Measurements from ENCODE around the gene SYNGR3. TPM values are rescaled to one million over a fixed set of nuclear protein-coding genes. Genes with fewer than 3 reads are reported as not detected.

SYNGR3 gene
- total and polyA plus RNA-seq, 2 donors (not counting 1 experiment from before 2014, with no cell fraction given), result 1.8 TPM

DNA sequence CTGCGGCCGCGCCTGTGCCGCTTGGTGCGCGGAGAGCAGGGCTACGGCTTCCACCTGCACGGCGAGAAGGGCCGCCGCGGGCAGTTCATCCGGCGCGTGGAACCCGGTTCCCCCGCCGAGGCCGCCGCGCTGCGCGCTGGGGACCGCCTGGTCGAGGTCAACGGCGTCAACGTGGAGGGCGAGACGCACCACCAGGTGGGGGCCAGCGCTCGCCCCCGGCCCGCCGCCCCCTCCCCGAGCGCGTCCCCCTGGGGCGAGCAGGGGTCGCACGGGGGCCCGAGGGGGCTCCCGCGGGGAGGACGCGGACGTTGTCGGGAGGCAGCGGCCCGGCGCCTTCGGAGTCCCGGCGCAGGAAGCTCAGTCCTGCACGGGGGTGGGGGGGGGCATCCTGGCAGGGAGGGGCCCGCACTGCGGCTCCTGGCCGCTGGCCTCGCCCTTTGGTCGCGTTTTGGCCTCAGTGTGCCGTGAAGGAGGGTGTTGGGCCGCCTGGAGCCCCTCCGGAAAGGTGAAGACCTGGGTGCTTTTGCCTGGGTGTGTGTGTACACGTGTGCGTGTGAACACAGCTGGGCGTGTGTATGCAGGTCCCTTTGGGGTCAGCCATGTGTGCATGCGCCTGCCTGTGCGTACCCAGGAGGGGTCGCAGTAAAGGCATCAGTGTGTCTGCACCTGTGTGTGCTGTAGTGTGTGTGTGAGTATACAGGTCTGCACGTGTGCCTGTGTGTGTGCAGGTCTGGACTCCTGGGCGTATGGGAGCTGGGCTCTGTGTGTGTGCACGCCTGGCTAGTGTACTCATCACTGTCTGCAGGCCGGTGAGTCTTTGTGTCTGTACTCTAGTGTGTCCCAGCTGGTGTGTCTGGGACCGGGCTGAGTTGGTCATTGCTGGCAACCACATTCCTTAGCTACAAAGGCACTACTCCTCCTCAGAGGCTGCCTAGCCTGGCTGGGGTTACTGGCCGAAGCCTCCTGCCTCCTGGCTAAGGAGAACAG, 37.5 kb downstream of the SYNGR3 start:
- Histone ChIP-seq H3K9ac (ENCODE audit: insufficient read depth, low read length) (peak overlapping the region; percentile 53), H3K27me3 (ENCODE audit: control insufficient read depth, insufficient read depth, low read length) (no peaks in the 10 kb centered on the region), H2AFZ (ENCODE audit: low read length) (peak overlapping the region; percentile 7), H3K27ac (ENCODE audit: insufficient read depth, low read length) (no peak overlapping the region), H3K4me1 (ENCODE audit: control insufficient read depth, extremely low read depth, insufficient read depth, low read length) (peaks cover 25% of the 10 kb centered on the region), H3K4me3 (replicated peaks in 1 of 4; ENCODE audit: control extremely low read depth in 1 of 4, insufficient read depth in 1 of 4, low read depth in 3 of 4, low read length in 4 of 4) (peak overlapping the region; percentile 56 to 82 (median 67)), H3K36me3 (ENCODE audit: control insufficient read depth, insufficient read depth, low read length) (peaks cover 2% of the 10 kb centered on the region), H4K20me1 (ENCODE audit: control insufficient read depth, extremely low read depth, insufficient read depth, low read length) (no peaks in the 10 kb centered on the region), H3K9me3 (ENCODE audit: control insufficient read depth, insufficient read depth, low read depth, low read length) (no peaks in the 10 kb centered on the region), H3K4me2 (ENCODE audit: extremely low read depth, insufficient read depth, low read length) (peak overlapping the region; percentile 99), H3K79me2 (ENCODE audit: control insufficient read depth, insufficient read depth, low read length) (peaks cover 4% of the 10 kb centered on the region)
- TF ChIP-seq EZH2 (IDR thresholded peaks at IDR 0.05; ENCODE audit: low read length, missing control alignments) (no peak), CTCF (conservative IDR thresholded peaks at IDR 0.05 in 1 of 2, IDR thresholded peaks at IDR 0.05 in 1 of 2; ENCODE audit: low read depth in 1 of 2, low read length in 2 of 2) (no peak)
- peak in 1 of 2 donors; percentile 64 for DNase-seq (ENCODE audit: low read depth in 2 of 2)

DNA sequence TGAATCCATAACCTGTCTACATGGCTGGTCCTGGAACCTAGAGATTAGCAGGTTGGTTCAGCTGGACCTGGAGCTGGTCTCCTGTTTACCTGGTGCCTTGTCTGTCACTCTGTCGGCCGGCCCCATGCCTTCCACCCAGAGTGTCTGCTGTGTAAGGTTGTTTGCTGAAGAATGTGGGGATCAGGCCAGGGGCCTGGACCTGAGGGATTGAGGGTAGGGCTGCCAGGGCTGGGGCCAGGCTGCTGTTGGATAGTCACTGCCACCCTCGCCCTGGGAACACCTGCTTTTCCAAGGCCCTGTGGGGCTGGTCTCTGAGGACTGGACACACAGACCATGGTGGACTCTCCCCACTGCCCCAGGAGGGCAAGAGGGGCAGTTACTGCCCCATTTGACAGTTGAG, 38.4 kb downstream of the SYNGR3 start:
- Histone ChIP-seq H3K4me2 (ENCODE audit: extremely low read depth, insufficient read depth, low read length) (peak overlapping the region; percentile 99), H3K9ac (ENCODE audit: insufficient read depth, low read length) (no peak overlapping the region)
- no peak for DNase-seq (ENCODE audit: low read depth in 2 of 2)

More for the DNA sequence above, 38.4 kb downstream of the SYNGR3 start:
- Histone ChIP-seq H3K27me3 (ENCODE audit: control insufficient read depth, insufficient read depth, low read length) (no peaks in the 10 kb centered on the region), H3K4me3 (replicated peaks in 1 of 4; ENCODE audit: control extremely low read depth in 1 of 4, insufficient read depth in 1 of 4, low read depth in 3 of 4, low read length in 4 of 4) (peak overlapping the region in 3 of 4 experiments; percentile 56 to 71 (median 63)), H3K27ac (ENCODE audit: insufficient read depth, low read length) (no peak overlapping the region), H3K79me2 (ENCODE audit: control insufficient read depth, insufficient read depth, low read length) (peaks cover 4% of the 10 kb centered on the region), H4K20me1 (ENCODE audit: control insufficient read depth, extremely low read depth, insufficient read depth, low read length) (no peaks in the 10 kb centered on the region), H2AFZ (ENCODE audit: low read length) (no peak overlapping the region), H3K9me3 (ENCODE audit: control insufficient read depth, insufficient read depth, low read depth, low read length) (no peaks in the 10 kb centered on the region), H3K36me3 (ENCODE audit: control insufficient read depth, insufficient read depth, low read length) (peaks cover 2% of the 10 kb centered on the region), H3K4me1 (ENCODE audit: control insufficient read depth, extremely low read depth, insufficient read depth, low read length) (peaks cover 28% of the 10 kb centered on the region)
- TF ChIP-seq CTCF (conservative IDR thresholded peaks at IDR 0.05 in 1 of 2, IDR thresholded peaks at IDR 0.05 in 1 of 2; ENCODE audit: low read depth in 1 of 2, low read length in 2 of 2), result no peak
- no peak for TF ChIP-seq EZH2 (IDR thresholded peaks at IDR 0.05; ENCODE audit: low read length, missing control alignments)

All from fibroblast of lung (primary cell).